Astrocyte (in vitro differentiated cells and primary cell): Measurements from ENCODE around the gene ZDHHC11B.

Experiments
- EZH2 ChIP-seq: IDR thresholded peaks from 2 replicates; pipeline ENCODE4 v1.6.1; 2012; ENCODE audit warnings: mild to moderate bottlenecking, low read length, inconsistent platforms; ENCODE audit not compliant: insufficient read depth
- TF ChIP-seq, protein P1 (sequence below): IDR thresholded peaks from 2 replicates; pipeline ENCODE4 v1.5.1; 2011; ENCODE audit warnings: low read depth, mild to moderate bottlenecking, inconsistent platforms, low read length, moderate library complexity; ENCODE audit not compliant: insufficient read depth

DNA sequence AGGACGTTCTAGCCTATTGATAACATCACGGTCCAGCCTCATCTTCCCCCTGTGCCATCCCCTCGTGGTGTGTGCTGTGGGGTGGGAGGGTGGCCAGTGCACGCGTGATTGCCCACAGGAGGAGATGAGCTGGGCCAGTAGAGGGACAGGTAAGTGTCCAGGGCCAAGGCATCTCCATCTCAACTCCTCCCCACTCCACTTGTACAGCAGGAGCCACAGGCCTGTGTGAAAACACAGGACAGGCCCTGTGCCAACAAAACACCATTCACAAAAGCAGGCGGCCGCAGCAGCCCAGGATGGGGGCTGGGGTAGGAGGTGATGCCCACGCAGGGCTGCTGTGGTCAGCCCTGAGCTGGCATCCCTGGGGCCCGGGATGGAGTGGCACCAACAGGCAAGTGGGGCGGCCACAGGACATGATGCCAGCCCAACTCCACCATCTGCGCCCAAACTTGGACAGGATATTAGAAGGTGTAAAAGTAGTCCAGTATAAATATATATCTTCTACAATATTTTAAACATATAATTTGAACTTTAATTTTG lies 124.0 kb downstream of the ZDHHC11B start:
- TF ChIP-seq, protein P1, sequence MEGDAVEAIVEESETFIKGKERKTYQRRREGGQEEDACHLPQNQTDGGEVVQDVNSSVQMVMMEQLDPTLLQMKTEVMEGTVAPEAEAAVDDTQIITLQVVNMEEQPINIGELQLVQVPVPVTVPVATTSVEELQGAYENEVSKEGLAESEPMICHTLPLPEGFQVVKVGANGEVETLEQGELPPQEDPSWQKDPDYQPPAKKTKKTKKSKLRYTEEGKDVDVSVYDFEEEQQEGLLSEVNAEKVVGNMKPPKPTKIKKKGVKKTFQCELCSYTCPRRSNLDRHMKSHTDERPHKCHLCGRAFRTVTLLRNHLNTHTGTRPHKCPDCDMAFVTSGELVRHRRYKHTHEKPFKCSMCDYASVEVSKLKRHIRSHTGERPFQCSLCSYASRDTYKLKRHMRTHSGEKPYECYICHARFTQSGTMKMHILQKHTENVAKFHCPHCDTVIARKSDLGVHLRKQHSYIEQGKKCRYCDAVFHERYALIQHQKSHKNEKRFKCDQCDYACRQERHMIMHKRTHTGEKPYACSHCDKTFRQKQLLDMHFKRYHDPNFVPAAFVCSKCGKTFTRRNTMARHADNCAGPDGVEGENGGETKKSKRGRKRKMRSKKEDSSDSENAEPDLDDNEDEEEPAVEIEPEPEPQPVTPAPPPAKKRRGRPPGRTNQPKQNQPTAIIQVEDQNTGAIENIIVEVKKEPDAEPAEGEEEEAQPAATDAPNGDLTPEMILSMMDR: no peak
- TF ChIP-seq EZH2: no peak
